CD4-positive, alpha-beta T cell (primary cell): ENCODE results near the gene KRTAP10-1. TPM values are rescaled to one million over a fixed set of nuclear protein-coding genes. Genes with fewer than 3 reads are reported as not detected.

Source experiments
- ATAC-seq: fragments of 200-7000 bp; cut with Tn5 transposase; one replicate; pipeline ENCODE4 v1.10.0; 2022; ENCODE audit warnings: mild to moderate bottlenecking; ENCODE audit not compliant: poor library complexity
- CTCF ChIA-PET: fragments of 350-600 bp; sonication (Branson Sonifier 250); formaldehyde crosslinking; loops from one replicate; lab custom pipeline; 2021; ENCODE audit warnings: antibody characterized with exemption, inconsistent platforms; lab: Charles Lee
- POLR2A ChIA-PET: fragments of 350-600 bp; sonication (Branson Sonifier 250); formaldehyde crosslinking; loops from one replicate; lab custom pipeline; 2021; ENCODE audit warnings: antibody characterized with exemption, inconsistent platforms; lab: Charles Lee
- DNase-seq, 14 experiments: peaks; one replicate each; pipeline ENCODE4 v3.0.0-alpha.2; 2013 to 2020; ENCODE audit warnings: mixed read lengths in 2 of 14
- H3K27ac ChIP-seq, 2 donors: one replicate each; pipeline versions ENCODE4 v1.5.1 to v1.7.0; 2013; ENCODE audit warnings: low read length in 2 of 2, low read depth in 1 of 2, mild to moderate bottlenecking in 1 of 2
- H3K27me3 ChIP-seq, 2 experiments: 1 replicate in 1 of 2; 2 replicates in 1 of 2; pipeline versions ENCODE4 v1.6.1 to v1.7.0; 2013; ENCODE audit warnings: low read length in 2 of 2, control low read depth in 1 of 2, mild to moderate bottlenecking in 1 of 2, moderate library complexity in 1 of 2; ENCODE audit not compliant: insufficient read depth in 2 of 2, control insufficient read depth in 1 of 2
- H3K36me3 ChIP-seq: one replicate; pipeline ENCODE4 v1.6.1; 2013; ENCODE audit warnings: low read length, control low read depth; ENCODE audit not compliant: insufficient read depth
- H3K4me1 ChIP-seq: one replicate; pipeline ENCODE4 v1.6.1; 2013; ENCODE audit warnings: low read length, control low read depth; ENCODE audit not compliant: insufficient read depth
- H3K4me3 ChIP-seq: one replicate; pipeline ENCODE4 v1.5.1; 2013; ENCODE audit warnings: mild to moderate bottlenecking, low read length, moderate library complexity
- H3K9me3 ChIP-seq, 2 experiments: 1 replicate in 1 of 2; 2 replicates in 1 of 2; pipeline versions ENCODE4 v1.6.1 to v1.7.0; 2013; ENCODE audit warnings: low read length in 2 of 2, mild to moderate bottlenecking in 2 of 2, control low read depth in 1 of 2, moderate library complexity in 1 of 2; ENCODE audit not compliant: control insufficient read depth in 1 of 2, insufficient read depth in 1 of 2
- H3K27ac Mint-ChIP-seq: one replicate; pipeline ENCODE4 v1.8.0; 2020; ENCODE audit warnings: mixed read lengths
- H3K27me3 Mint-ChIP-seq: one replicate; pipeline ENCODE4 v1.8.0; 2021; ENCODE audit warnings: mixed read lengths
- H3K36me3 Mint-ChIP-seq: one replicate; pipeline ENCODE4 v1.8.0; 2021; ENCODE audit warnings: low read depth, mixed read lengths
- H3K4me1 Mint-ChIP-seq: one replicate; pipeline ENCODE4 v1.8.0; 2021; ENCODE audit warnings: low read depth, mixed read lengths
- H3K4me3 Mint-ChIP-seq: one replicate; pipeline ENCODE4 v1.8.0; 2020; ENCODE audit warnings: mild to moderate bottlenecking, mixed read lengths
- H3K9me3 Mint-ChIP-seq: one replicate; pipeline ENCODE4 v1.8.0; 2020; ENCODE audit warnings: mixed read lengths
- intact Hi-C, 2 experiments: fragments of 100-400 bp; cut with DNase I in 1 of 2; cut with micrococcal nuclease in 1 of 2; formaldehyde crosslinking; loops; one replicate each; pipeline versions ENCODE4 v1.15.1 to v1.9.0; 2023 to 2025; cut with DNase I, micrococcal nuclease
- total RNA-seq, 174 experiments: library from RNA in 2 of 174; stranded (reverse) in 2 of 174; gene quantifications; one replicate each; pipeline ENCODE4 v1.2.3 and lab custom pipeline; 2021 to 2026
- TF ChIP-seq, protein P1 (sequence below): fragments of 200-600 bp; IDR thresholded peaks from one replicate; pipeline ENCODE4 v1.8.0; 2022; ENCODE audit warnings: antibody characterized with exemption, mild to moderate bottlenecking

KRTAP10-1 gene
- total RNA-seq, 2 experiments from 2014 or later = not detected

- intact Hi-C loops = no loop called here
- Mint-ChIP-seq H3K36me3 (no peaks in the 10 kb centered on the region), H3K27ac (no peak overlapping the region), H3K27me3 (peaks cover 23% of the 10 kb centered on the region), H3K4me1 (no peaks in the 10 kb centered on the region), H3K9me3 (no peaks in the 10 kb centered on the region), H3K4me3 (no peak overlapping the region)
- TF ChIP-seq, protein P1, sequence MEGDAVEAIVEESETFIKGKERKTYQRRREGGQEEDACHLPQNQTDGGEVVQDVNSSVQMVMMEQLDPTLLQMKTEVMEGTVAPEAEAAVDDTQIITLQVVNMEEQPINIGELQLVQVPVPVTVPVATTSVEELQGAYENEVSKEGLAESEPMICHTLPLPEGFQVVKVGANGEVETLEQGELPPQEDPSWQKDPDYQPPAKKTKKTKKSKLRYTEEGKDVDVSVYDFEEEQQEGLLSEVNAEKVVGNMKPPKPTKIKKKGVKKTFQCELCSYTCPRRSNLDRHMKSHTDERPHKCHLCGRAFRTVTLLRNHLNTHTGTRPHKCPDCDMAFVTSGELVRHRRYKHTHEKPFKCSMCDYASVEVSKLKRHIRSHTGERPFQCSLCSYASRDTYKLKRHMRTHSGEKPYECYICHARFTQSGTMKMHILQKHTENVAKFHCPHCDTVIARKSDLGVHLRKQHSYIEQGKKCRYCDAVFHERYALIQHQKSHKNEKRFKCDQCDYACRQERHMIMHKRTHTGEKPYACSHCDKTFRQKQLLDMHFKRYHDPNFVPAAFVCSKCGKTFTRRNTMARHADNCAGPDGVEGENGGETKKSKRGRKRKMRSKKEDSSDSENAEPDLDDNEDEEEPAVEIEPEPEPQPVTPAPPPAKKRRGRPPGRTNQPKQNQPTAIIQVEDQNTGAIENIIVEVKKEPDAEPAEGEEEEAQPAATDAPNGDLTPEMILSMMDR = no peak
- Histone ChIP-seq H3K27me3 (peaks cover 0 to 10% of the 10 kb centered on the region in 2 experiments), H3K9me3 (peaks cover 0 to under 1% of the 10 kb centered on the region in 2 experiments), H3K36me3 (no peaks in the 10 kb centered on the region), H3K27ac (no peak overlapping the region), H3K4me3 (no peak overlapping the region), H3K4me1 (peaks cover 6% of the 10 kb centered on the region)
- no peak for DNase-seq
- no peak for ATAC-seq
- ChIA-PET POLR2A (interaction anchor here (0.5 kb wide), 1 partner anchor 1295 kb away, joined by 3 read pairs; no protein-coding TSS in a partner anchor), CTCF (no interaction called here)
Observed at GRCh38 chr21:44499211-44499560, 40.8 kb downstream of the KRTAP10-1 start.

DNA sequence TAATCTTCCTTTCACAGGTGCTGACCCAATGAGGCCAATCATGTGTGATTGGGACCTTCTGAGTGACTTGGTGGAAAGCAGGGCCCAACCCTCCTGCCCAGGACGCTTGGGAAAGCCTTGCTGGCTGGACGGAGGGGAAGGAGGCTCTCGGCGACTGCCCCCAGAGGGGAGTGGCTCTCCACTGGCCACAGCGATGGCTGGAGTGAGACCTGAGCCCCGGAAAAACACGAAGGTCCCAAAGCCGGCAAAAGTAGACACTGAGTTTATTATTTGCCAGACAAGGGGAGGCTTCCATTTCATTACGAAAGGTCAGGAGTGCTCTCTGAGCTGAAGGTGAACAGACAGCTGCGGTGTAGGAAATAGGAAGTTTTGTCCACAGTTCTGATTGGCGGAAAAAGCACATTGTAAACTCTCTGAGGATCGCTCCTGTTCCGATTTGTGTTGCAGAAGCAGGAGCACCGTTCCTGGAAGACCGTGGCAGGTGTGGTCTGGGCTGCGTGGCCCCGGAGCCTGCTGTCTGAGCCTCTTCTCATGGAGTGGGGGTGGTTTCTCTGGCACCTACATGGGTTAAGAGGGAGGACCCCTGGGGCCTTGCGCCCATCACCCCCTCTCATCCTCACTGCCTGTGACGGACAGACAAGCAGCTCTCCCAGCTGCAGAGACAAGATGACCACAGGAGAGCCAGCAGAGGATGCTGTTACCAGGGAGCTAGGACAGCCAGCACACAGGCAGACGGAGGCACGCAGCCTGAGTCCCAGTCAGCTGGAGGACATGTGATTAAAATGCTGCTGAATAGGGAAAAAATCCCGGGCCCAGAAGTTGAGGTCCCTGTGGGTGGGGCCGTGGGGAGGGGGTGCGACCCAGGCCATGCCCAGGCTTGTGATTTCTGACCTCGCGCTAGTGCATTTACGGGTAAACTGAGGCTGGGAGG is 41.5 kb downstream of the KRTAP10-1 start:
- peaks cover 0 to 10% of the 10 kb centered on the region in 2 experiments for H3K27me3 ChIP-seq
- no peak overlapping the region for H3K27ac Mint-ChIP-seq
- ChIA-PET CTCF (no interaction called here), POLR2A (interaction anchor here (0.5 kb wide), 1 partner anchor 1296 kb away, joined by 3 read pairs; no protein-coding TSS in a partner anchor)
- ATAC-seq (no peak), DNase-seq (no peak)
- H3K27me3 Mint-ChIP-seq = peaks cover 23% of the 10 kb centered on the region
- no peaks in the 10 kb centered on the region for H3K4me1 ChIP-seq
- H3K27ac ChIP-seq = no peak overlapping the region
- H3K36me3 Mint-ChIP-seq = no peaks in the 10 kb centered on the region
- intact Hi-C loops = no loop called here
- H3K9me3 ChIP-seq = peaks cover 0 to 7% of the 10 kb centered on the region in 2 experiments
- H3K36me3 ChIP-seq = no peaks in the 10 kb centered on the region
- no peaks in the 10 kb centered on the region for H3K9me3 Mint-ChIP-seq
- H3K4me1 Mint-ChIP-seq = no peaks in the 10 kb centered on the region
- H3K4me3 Mint-ChIP-seq = no peak overlapping the region
- no peak overlapping the region for H3K4me3 ChIP-seq
- TF ChIP-seq, protein P1 = no peak

DNA sequence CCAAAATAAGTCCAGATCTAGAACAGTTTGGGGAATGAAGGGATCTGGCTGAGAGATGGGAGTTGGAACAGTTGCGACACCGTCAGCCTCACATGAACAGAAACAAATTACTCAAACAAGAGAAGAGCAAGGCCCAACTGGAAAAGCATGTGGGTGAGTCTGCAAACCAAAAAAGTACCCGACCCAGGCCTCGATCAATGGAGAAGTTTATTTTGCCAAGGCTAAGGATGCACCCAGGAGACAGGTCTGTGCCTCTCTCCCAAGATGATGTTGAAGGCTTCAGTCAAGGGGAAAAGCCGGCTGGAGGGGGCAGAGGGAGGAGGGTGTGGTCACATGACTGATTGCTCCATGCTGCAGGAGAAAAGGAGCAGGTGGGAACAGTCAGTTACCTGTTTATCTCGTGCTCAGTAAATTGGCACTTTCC is 42.3 kb downstream of the KRTAP10-1 start:
- H3K4me1 ChIP-seq = no peaks in the 10 kb centered on the region
- H3K27me3 Mint-ChIP-seq = peaks cover 28% of the 10 kb centered on the region
- peaks cover 8 to 11% of the 10 kb centered on the region in 2 experiments for H3K9me3 ChIP-seq
- H3K27ac ChIP-seq = no peak overlapping the region
- TF ChIP-seq, protein P1 = no peak
- no peaks in the 10 kb centered on the region for H3K36me3 ChIP-seq
- H3K27ac Mint-ChIP-seq = no peak overlapping the region
- peaks cover 3% of the 10 kb centered on the region for H3K9me3 Mint-ChIP-seq
- no peak overlapping the region for H3K4me3 Mint-ChIP-seq
- no peak overlapping the region for H3K4me3 ChIP-seq
- no peaks in the 10 kb centered on the region for H3K4me1 Mint-ChIP-seq
- DNase-seq (no peak), ATAC-seq (no peak)
- no peaks in the 10 kb centered on the region for H3K36me3 Mint-ChIP-seq
- intact Hi-C loops = no loop called here
- ChIA-PET POLR2A (no interaction called here), CTCF (no interaction called here)
- H3K27me3 ChIP-seq = peaks cover 0 to 12% of the 10 kb centered on the region in 2 experiments
